HG03442 (cell line): ENCODE data around the gene C12orf50.
"Not testable (repeated sequence)": the region's sequence is repeated elsewhere in the genome, so short reads cannot be mapped to it uniquely, and the experiment has no call there.

ENCODE experiments used
- ATAC-seq: cut with Tn5 transposase; IDR thresholded peaks from one replicate; pipeline ENCODE4 v1.9.1; 2021; ENCODE audit warnings: mild to moderate bottlenecking, moderate library complexity; ENCODE audit not compliant: unreplicated experiment

Gene C12orf50

GRCh38 chr12:88029093-88029665, at the start of gene C12orf50:
TSS of gene C12orf50 (minus strand) at chr12:88029401. CDS start at chr12:88026962, 2,439 bp downstream.
- no peak for ATAC-seq

- no peak for ATAC-seq
These were observed 38.1 kb upstream of the C12orf50 start for GRCh38 chr12:88067301-88067700.

- peak; percentile 89 for ATAC-seq
These were observed 34.2 kb upstream of the C12orf50 start for GRCh38 chr12:88063375-88063774.

GRCh38 chr12:88062474-88062873, 33.3 kb upstream of the C12orf50 start:
- peak; percentile 54 for ATAC-seq

- no peak for ATAC-seq
These were observed 29.5 kb upstream of the C12orf50 start for GRCh38 chr12:88058719-88059077.

- ATAC-seq: no peak
These were observed 29.0 kb upstream of the C12orf50 start for GRCh38 chr12:88057994-88058718.

- no peak for ATAC-seq
These were observed 27.4 kb upstream of the C12orf50 start for GRCh38 chr12:88056571-88056970.

GRCh38 chr12:88052686-88053085, 23.5 kb upstream of the C12orf50 start:
- peak; percentile 59 for ATAC-seq

GRCh38 chr12:88044035-88044434, 14.8 kb upstream of the C12orf50 start:
- ATAC-seq: no peak

GRCh38 chr12:88037770-88038169, 8.6 kb upstream of the C12orf50 start:
- no peak for ATAC-seq

GRCh38 chr12:88036353-88036965, 7.3 kb upstream of the C12orf50 start:
- no peak for ATAC-seq

- peak; percentile 10 for ATAC-seq
These were observed 6.7 kb upstream of the C12orf50 start for GRCh38 chr12:88035907-88036289.

- peak; percentile 100 for ATAC-seq
These were observed 6.2 kb upstream of the C12orf50 start for GRCh38 chr12:88035271-88035906.

GRCh38 chr12:88031161-88031560, 2.0 kb upstream of the C12orf50 start:
- ATAC-seq: not testable (repeated sequence)

GRCh38 chr12:88026196-88026595, 3.0 kb downstream of the C12orf50 start:
- ATAC-seq: no peak

GRCh38 chr12:88017964-88018363, 11.2 kb downstream of the C12orf50 start:
- no peak for ATAC-seq

- ATAC-seq: no peak
These were observed 13.4 kb downstream of the C12orf50 start for GRCh38 chr12:88015825-88016224.

GRCh38 chr12:88011755-88012154, 17.4 kb downstream of the C12orf50 start:
- no peak for ATAC-seq

- ATAC-seq: no peak
These were observed 22.9 kb downstream of the C12orf50 start for GRCh38 chr12:88006351-88006750.

GRCh38 chr12:88001327-88001726, 27.9 kb downstream of the C12orf50 start:
- ATAC-seq: no peak

- peak; percentile 96 for ATAC-seq
These were observed 33.5 kb downstream of the C12orf50 start for GRCh38 chr12:87995581-87996178.
